ENCODE measurements around the gene SLC2A9.
"Not testable (repeated sequence)": the region's sequence is repeated elsewhere in the genome, so short reads cannot be mapped to it uniquely, and the experiment has no call there.

Gene SLC2A9

DNA sequence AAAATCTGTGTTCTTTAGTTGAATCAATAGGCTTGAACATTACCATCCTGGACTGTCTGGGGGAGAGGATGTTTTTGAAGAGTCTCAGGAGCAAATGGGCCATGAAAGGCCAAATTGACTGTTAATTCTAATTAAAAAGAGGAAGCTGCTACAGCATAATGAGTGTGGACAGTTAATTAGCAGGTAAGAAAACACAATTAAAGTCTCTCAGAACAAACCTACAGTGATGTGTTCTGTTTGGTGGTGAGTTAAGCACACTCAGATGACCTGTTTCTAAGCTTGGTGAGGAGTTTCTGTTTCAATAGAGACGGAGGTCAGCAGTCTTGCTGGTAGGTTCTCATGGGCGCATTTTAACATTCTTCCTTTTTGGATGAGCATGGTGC, 171.8 kb downstream of the SLC2A9 start:
- in situ Hi-C loops (cut with MboI; ENCODE audit: low sequenced_read_pairs): no loop called here

GRCh38 chr4:9847968-9848748, 173.1 kb downstream of the SLC2A9 start:
- in situ Hi-C loops (cut with MboI; ENCODE audit: low sequenced_read_pairs): no loop called here

- in situ Hi-C loops (cut with MboI; ENCODE audit: low sequenced_read_pairs): no loop called here
Measured at GRCh38 chr4:9845791-9846493, 175.4 kb downstream of the SLC2A9 start.

DNA sequence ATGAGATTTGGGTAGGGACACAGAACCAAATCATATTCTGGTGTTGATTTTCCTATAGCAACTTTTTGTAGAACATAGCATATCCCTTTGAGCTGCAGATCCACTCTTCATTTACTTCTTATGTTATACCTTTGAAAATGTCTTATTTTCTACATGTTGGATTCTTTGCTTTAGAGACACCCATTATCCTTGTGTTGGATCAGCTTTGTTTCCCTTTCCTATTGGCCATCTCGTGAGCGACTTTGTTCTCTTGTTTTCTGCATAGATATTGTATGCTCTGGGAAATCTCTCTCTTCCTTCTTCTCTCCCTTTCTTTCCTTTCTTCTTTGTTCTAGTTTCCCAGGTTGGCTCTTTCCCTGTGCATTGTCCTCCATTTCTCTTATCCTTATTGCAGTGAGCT, 180.2 kb downstream of the SLC2A9 start:
- in situ Hi-C loops (cut with MboI; ENCODE audit: low sequenced_read_pairs): no loop called here

DNA sequence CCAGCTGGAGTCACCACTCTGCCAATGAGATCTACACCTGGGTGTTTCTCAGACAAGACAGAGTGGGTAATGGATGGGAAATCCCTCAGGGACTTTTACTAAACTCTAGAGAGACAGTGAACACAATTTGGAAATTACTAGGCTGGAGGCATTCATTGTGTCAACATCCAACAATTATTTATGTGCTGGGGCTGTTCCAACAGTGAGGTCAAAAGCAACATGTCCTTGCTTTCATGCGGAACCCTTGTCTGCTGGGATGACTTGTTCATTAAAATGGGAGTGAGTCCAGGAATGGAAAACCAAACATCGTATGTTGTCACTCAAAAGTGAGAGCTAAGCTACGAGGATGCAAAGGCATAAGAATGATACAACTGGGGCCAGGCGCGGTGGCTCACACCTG, 185.9 kb downstream of the SLC2A9 start:
- in situ Hi-C loops (cut with MboI; ENCODE audit: low sequenced_read_pairs): no loop called here

- in situ Hi-C loops (cut with MboI; ENCODE audit: low sequenced_read_pairs): no loop called here
Measured at GRCh38 chr4:9833421-9833820, 187.9 kb downstream of the SLC2A9 start.

GRCh38 chr4:9832640-9833039, 188.7 kb downstream of the SLC2A9 start:
- in situ Hi-C loops (cut with MboI; ENCODE audit: low sequenced_read_pairs): no loop called here

- in situ Hi-C loops (cut with MboI; ENCODE audit: low sequenced_read_pairs): no loop called here
Measured at GRCh38 chr4:9826551-9826950, 194.7 kb downstream of the SLC2A9 start.

DNA sequence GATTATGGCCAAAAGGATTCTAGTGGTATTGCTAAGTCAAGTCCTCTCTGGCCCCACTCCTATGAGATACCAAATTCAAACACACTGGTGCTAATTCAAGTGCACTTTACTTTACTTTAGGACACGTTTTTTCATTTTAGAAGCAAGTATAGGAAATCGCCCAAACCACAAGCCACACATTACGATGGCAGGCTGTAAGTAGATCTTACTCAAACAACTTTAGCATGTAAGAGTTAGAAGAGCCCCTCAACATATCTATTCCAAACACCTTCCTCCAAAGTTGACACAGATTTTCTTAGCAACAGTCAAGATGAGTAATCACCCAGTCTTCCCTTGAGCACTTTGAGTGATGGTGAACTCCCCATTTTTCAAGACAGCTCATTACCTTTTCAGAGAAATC, 196.2 kb downstream of the SLC2A9 start:
- in situ Hi-C loops (cut with MboI; ENCODE audit: low sequenced_read_pairs): no loop called here

- in situ Hi-C loops (cut with MboI; ENCODE audit: low sequenced_read_pairs): no loop called here
Measured at GRCh38 chr4:9820343-9820742, 201.0 kb downstream of the SLC2A9 start.

DNA sequence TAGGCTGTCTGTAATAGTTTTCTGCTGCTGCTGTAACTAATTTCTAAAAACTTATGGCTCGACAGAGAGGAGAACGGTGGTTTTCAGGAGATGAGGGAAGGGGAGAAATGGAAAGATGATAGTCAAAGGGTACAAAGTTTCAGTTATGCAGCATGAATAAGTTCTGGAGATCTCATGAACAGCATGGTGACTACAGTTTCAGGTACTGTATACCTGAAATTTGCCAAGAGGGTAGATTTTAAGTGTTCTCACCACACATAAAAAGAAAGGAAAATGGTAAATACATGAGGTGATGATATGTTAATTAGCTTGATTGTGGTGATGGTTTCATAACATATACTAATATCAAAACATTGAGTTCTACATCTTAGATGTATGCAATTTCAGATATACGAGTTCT, 205.0 kb downstream of the SLC2A9 start:
- in situ Hi-C loops (cut with MboI; ENCODE audit: low sequenced_read_pairs): no loop called here

GRCh38 chr4:9812501-9813340, 208.6 kb downstream of the SLC2A9 start:
- in situ Hi-C loops (cut with MboI; ENCODE audit: low sequenced_read_pairs): no loop called here

GRCh38 chr4:9811806-9812205, 209.5 kb downstream of the SLC2A9 start:
- in situ Hi-C loops (cut with MboI; ENCODE audit: low sequenced_read_pairs): no loop called here

GRCh38 chr4:9808077-9808476, 213.2 kb downstream of the SLC2A9 start:
- in situ Hi-C loops (cut with MboI; ENCODE audit: low sequenced_read_pairs): no loop called here

GRCh38 chr4:9804918-9805317, 216.4 kb downstream of the SLC2A9 start:
- in situ Hi-C loops (cut with MboI; ENCODE audit: low sequenced_read_pairs): no loop called here

- in situ Hi-C loops (cut with MboI; ENCODE audit: low sequenced_read_pairs): no loop called here
Measured at GRCh38 chr4:9800848-9801247, 220.4 kb downstream of the SLC2A9 start.

DNA sequence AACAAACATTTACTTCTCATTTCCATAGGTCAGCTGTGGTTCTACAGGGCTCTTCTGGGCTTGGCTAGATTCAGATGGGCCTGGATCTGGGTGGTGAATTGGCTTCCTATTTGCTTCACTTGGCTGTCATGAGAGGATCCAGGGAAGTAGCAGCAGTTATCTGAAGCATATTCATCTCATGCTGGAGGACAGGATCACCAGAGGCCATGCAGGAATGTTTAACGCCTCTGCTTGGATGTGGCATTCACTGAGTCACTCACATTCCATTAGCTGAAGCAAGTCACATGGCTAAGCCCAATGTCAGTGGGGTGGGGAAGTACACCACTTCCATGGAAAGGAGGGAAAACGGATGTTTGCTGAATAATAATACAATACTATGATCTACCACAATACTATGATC, 224.7 kb downstream of the SLC2A9 start:
- in situ Hi-C loops (cut with MboI; ENCODE audit: low sequenced_read_pairs): not testable (repeated sequence)

GRCh38 chr4:9792381-9792780, 228.9 kb downstream of the SLC2A9 start:
- in situ Hi-C loops (cut with MboI; ENCODE audit: low sequenced_read_pairs): no loop called here

GRCh38 chr4:9785891-9786290, 235.4 kb downstream of the SLC2A9 start:
- in situ Hi-C loops (cut with MboI; ENCODE audit: low sequenced_read_pairs): not testable (repeated sequence)

- in situ Hi-C loops (cut with MboI; ENCODE audit: low sequenced_read_pairs): no loop called here
Measured at GRCh38 chr4:9782136-9782436, 239.2 kb downstream of the SLC2A9 start.

GRCh38 chr4:9781343-9782135, 239.8 kb downstream of the SLC2A9 start, which contains the start of gene DRD5:
Gene DRD5, plus strand, starts transcription at chr4:9781634. Its CDS starts 396 bp downstream, at chr4:9782030.
- in situ Hi-C loops (cut with MboI; ENCODE audit: low sequenced_read_pairs): no loop called here

Data from HL-60/S4 treated with retinoic acid at 250 ng/mL for 4 days and 3 days (cell line).